ENCODE data around the gene EFCAB6. TPM values are rescaled to one million over a fixed set of nuclear protein-coding genes. Genes with fewer than 3 reads are reported as not detected.

Gene EFCAB6
- total RNA-seq, 1 donor from 2014 or later = 3.6 TPM

DNA sequence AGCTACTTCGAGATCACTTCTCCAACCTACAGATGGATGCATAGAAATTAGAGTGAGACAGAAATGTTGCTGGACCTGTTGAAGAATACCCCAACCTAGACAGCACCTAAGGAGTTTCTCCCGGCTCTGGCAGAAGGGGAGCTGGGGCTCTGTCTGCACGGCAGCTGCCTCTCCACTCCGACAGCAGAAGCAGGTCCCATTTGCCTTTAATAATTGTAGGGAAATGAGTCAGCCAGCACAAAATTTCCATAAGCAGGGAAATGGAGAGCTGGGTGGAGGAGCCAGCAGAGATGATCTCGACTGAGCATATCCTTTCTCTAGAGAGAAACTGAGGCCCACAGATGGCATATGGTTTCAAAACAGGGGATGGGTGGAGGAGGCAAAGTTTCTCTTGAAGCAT lies 80.1 kb downstream of the EFCAB6 start:
- Histone ChIP-seq H3K27ac (no peak overlapping the region), H3K4me1 (no peaks in the 10 kb centered on the region), H3K36me3 (no peaks in the 10 kb centered on the region), H3K9me3 (no peaks in the 10 kb centered on the region), H3K4me3 (no peak overlapping the region), H3K27me3 (no peaks in the 10 kb centered on the region)
- ATAC-seq = no peak
- intact Hi-C loops (cut with DNase I) = no loop called here
- TF ChIP-seq, protein P1, sequence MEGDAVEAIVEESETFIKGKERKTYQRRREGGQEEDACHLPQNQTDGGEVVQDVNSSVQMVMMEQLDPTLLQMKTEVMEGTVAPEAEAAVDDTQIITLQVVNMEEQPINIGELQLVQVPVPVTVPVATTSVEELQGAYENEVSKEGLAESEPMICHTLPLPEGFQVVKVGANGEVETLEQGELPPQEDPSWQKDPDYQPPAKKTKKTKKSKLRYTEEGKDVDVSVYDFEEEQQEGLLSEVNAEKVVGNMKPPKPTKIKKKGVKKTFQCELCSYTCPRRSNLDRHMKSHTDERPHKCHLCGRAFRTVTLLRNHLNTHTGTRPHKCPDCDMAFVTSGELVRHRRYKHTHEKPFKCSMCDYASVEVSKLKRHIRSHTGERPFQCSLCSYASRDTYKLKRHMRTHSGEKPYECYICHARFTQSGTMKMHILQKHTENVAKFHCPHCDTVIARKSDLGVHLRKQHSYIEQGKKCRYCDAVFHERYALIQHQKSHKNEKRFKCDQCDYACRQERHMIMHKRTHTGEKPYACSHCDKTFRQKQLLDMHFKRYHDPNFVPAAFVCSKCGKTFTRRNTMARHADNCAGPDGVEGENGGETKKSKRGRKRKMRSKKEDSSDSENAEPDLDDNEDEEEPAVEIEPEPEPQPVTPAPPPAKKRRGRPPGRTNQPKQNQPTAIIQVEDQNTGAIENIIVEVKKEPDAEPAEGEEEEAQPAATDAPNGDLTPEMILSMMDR (IDR thresholded peaks at IDR 0.05) = no peak
- DNase-seq = no peak

DNA sequence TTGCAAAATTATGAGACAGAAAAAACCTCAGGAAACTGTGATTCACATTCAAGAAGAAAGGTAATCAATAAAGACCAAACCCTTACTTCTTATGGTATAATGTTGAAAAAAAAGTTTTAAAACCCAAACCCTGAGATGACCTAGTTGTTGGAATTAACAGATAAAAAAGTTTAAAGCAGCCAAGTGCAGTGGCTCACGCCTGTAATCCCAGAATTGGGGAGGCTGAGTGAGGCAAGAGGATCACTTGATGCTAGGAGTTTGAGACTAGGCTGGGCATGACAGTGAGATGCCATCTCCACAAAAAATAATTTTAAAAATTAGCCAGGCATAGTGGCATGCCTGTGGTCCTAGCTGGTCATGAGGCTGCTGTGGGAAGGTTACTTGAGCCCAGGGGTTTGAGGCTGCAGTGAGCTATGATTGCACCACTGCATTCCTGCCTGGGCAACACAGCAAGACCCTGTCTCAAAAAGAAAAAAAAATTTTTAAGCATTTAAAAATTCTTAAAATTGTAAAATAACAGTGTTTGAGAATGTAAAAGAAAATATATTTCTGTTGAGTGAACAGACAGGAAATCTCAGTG lies 85.1 kb downstream of the EFCAB6 start:
- DNase-seq (no peak), ATAC-seq (no peak)
- intact Hi-C loops (cut with DNase I) = no loop called here
- TF ChIP-seq, protein P1 (IDR thresholded peaks at IDR 0.05) = no peak
- peaks cover 3% of the 10 kb centered on the region for H3K4me1 ChIP-seq
- no peaks in the 10 kb centered on the region for H3K36me3 ChIP-seq
- no peak overlapping the region for H3K27ac ChIP-seq
- H3K27me3 ChIP-seq = no peaks in the 10 kb centered on the region
- H3K4me3 ChIP-seq = no peak overlapping the region
- no peaks in the 10 kb centered on the region for H3K9me3 ChIP-seq

DNA sequence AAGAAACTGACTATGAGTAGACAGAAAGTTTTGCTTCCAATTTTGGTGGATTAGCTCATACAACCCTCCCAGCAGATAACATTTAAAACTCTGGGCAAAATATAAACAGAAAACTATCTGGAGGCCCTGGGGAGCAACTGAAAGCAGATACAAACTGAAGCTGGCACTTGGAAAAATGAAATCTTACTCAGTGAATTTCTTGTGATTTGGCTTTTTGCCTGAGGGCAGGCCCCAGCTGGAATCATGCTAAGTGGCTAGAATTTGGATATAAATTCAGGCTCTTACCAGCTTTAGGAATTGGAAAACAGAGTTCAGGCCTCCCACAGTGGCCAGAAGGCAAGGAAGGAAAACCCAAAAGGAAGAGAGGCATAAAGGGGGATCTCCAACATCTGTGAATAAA lies 85.8 kb downstream of the EFCAB6 start:
- Histone ChIP-seq H3K9me3 (no peaks in the 10 kb centered on the region), H3K27me3 (no peaks in the 10 kb centered on the region), H3K27ac (no peak overlapping the region), H3K4me1 (peaks cover 3% of the 10 kb centered on the region), H3K4me3 (no peak overlapping the region), H3K36me3 (no peaks in the 10 kb centered on the region)
- intact Hi-C loops (cut with DNase I) = no loop called here
- DNase-seq = no peak
- TF ChIP-seq, protein P1 (IDR thresholded peaks at IDR 0.05) = no peak
- ATAC-seq = no peak

DNA sequence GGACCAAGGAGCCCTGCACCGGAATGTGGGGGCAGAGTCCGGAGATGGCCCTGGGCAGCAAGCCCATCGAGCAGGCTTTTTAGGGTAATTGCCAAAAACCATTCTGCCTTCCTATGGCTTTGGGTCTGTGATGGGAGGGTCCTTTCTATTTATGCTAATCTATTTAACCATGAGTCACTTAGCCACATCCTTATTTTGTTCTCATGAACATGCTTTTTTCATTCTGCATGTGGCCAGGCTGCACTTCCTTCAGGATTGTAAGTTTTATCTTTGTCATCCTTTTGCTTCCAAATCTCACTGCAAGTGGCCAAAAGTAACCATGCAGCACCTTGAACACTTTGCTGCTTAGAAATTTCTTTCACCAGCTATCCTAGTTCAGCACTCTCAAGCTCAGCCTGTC lies 88.3 kb downstream of the EFCAB6 start:
- no peaks in the 10 kb centered on the region for H3K9me3 ChIP-seq
- no peaks in the 10 kb centered on the region for H3K36me3 ChIP-seq
- H3K27ac ChIP-seq = no peak overlapping the region
- TF ChIP-seq, protein P1 (IDR thresholded peaks at IDR 0.05) = no peak
- no peaks in the 10 kb centered on the region for H3K27me3 ChIP-seq
- intact Hi-C loops (cut with DNase I) = no loop called here
- no peak for ATAC-seq
- peaks cover 3% of the 10 kb centered on the region for H3K4me1 ChIP-seq
- no peak overlapping the region for H3K4me3 ChIP-seq
- no peak for DNase-seq

DNA sequence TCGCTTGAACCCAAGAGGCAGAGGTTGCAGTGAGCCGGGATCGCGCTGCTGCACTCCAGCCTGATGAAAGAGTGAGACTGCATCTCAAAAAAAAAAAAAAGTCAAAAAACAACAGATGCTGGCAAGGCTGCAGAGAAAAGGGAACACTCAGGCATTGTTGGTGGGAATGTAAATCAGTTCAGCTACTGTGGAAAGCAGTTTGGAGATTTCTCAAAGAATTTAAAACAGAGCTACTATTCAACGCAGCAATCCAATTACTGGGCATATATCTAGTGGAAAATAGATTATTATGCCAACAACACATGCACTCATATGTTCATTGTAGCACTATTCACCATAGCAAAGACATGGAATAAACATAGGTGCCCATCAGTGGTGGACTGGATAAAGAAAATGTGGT lies 89.7 kb downstream of the EFCAB6 start:
- DNase-seq = no peak
- H3K36me3 ChIP-seq = no peaks in the 10 kb centered on the region
- no peak overlapping the region for H3K4me3 ChIP-seq
- intact Hi-C loops (cut with DNase I) = no loop called here
- H3K27me3 ChIP-seq = no peaks in the 10 kb centered on the region
- H3K9me3 ChIP-seq = no peaks in the 10 kb centered on the region
- H3K27ac ChIP-seq = no peak overlapping the region
- ATAC-seq = no peak
- TF ChIP-seq, protein P1 (IDR thresholded peaks at IDR 0.05) = no peak
- H3K4me1 ChIP-seq = peaks cover 3% of the 10 kb centered on the region

DNA sequence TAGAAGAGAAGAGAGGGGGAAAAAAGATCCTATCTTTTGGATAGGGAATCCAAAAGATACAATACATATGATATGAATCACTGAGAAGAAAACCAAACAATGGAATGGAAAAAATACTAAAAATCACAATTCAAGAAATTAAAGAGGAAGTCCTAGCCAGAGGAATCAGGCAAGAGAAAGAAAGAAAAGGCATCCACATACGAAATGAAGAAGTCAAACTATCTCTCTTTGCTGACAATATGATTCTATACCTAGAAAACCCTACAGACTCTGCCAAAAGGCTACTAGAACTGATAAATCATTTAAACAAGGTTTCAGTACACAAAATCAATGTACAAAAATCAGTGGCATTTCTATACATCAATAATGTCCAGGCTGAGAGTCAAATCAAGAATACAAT lies 91.4 kb downstream of the EFCAB6 start:
- Histone ChIP-seq H3K36me3 (no peaks in the 10 kb centered on the region), H3K4me3 (no peak overlapping the region), H3K27me3 (no peaks in the 10 kb centered on the region), H3K4me1 (peaks cover under 1% of the 10 kb centered on the region), H3K9me3 (no peaks in the 10 kb centered on the region), H3K27ac (no peak overlapping the region)
- intact Hi-C loops (cut with DNase I) = no loop called here
- ATAC-seq (no peak), DNase-seq (no peak)
- TF ChIP-seq, protein P1 (IDR thresholded peaks at IDR 0.05) = no peak

All from upper lobe of right lung (tissue), 1 donor.